A673 (cell line): ENCODE data around the gene DENND1A.

ENCODE experiments used
- CTCF ChIP-seq: fragments of 300-800, 200-600 bp; sonication (generic); conservative IDR thresholded peaks from 2 replicates; pipeline ENCODE4 v1.5.1; 2017; ENCODE audit warnings: low read depth, mild to moderate bottlenecking, antibody characterized with exemption, low read length, moderate library complexity, mixed read lengths
- EZH2 ChIP-seq: fragments of 200-600 bp; sonication (generic); IDR thresholded peaks from 2 replicates; pipeline ENCODE4 v1.6.1; 2017; ENCODE audit warnings: borderline replicate concordance, low read depth, mild to moderate bottlenecking, mixed read lengths, antibody characterized with exemption, low read length; ENCODE audit not compliant: poor library complexity, severe bottlenecking

GRCh38 chr9:123686131-123686828, 243.6 kb downstream of the DENND1A start:
- TF ChIP-seq CTCF: no peak
- no peak for TF ChIP-seq EZH2
